Endodermal cell (in vitro differentiated cells): ENCODE results near the gene HLA-DPB1. TPM values are rescaled to one million over a fixed set of nuclear protein-coding genes. Genes with fewer than 3 reads are reported as not detected.

Experiments used
- DNase-seq: peaks from one replicate; pipeline ENCODE4 v3.0.0-alpha.2; 2017
- H3K27ac ChIP-seq: 2 replicates; pipeline ENCODE4 v1.5.1; 2013; ENCODE audit warnings: mild to moderate bottlenecking, low read depth, low read length, moderate library complexity
- H3K27me3 ChIP-seq: 2 replicates; pipeline ENCODE4 v1.6.1; 2013; ENCODE audit warnings: mild to moderate bottlenecking, low read length, moderate library complexity; ENCODE audit not compliant: insufficient read depth, control insufficient read depth, poor library complexity, severe bottlenecking
- H3K36me3 ChIP-seq: 2 replicates; pipeline ENCODE4 v1.7.0; 2013; ENCODE audit warnings: mild to moderate bottlenecking, low read length, moderate library complexity; ENCODE audit not compliant: control insufficient read depth, insufficient read depth
- H3K4me1 ChIP-seq: one replicate; pipeline ENCODE4 v1.7.0; 2013; ENCODE audit warnings: low read length; ENCODE audit not compliant: control insufficient read depth, insufficient read depth
- H3K4me3 ChIP-seq: 2 replicates; pipeline ENCODE4 v1.5.1; 2013; ENCODE audit warnings: mild to moderate bottlenecking, low read length, moderate library complexity
- H3K9ac ChIP-seq: 2 replicates; pipeline ENCODE4 v1.6.1; 2013; ENCODE audit warnings: mild to moderate bottlenecking, low read length, moderate library complexity; ENCODE audit not compliant: poor library complexity, severe bottlenecking; ENCODE audit errors: extremely low read depth
- H3K9me3 ChIP-seq: 2 replicates; pipeline ENCODE4 v1.6.1; 2013; ENCODE audit warnings: mild to moderate bottlenecking, low read length, moderate library complexity; ENCODE audit not compliant: control insufficient read depth
- H3K27ac Mint-ChIP-seq: 2 replicates; pipeline ENCODE4 v1.8.0; 2020; ENCODE audit warnings: mixed read lengths
- H3K27me3 Mint-ChIP-seq: 2 replicates; pipeline ENCODE4 v1.8.0; 2021; ENCODE audit warnings: mild to moderate bottlenecking, mixed read lengths; ENCODE audit not compliant: insufficient read depth
- H3K36me3 Mint-ChIP-seq: 2 replicates; pipeline ENCODE4 v1.8.0; 2020; ENCODE audit warnings: low read depth, mixed read lengths
- H3K4me1 Mint-ChIP-seq: 2 replicates; pipeline ENCODE4 v1.8.0; 2020; ENCODE audit warnings: mixed read lengths
- H3K4me3 Mint-ChIP-seq: 2 replicates; pipeline ENCODE4 v1.8.0; 2020; ENCODE audit warnings: mild to moderate bottlenecking, moderate library complexity, mixed read lengths
- H3K9me3 Mint-ChIP-seq: 2 replicates; pipeline ENCODE4 v1.8.0; 2020; ENCODE audit warnings: mild to moderate bottlenecking, mixed read lengths
- WGBS, 2 experiments: methylation state at CpG; one replicate each; pipeline versions ENCODE4 v1.1.5 to v1.1.7; 2013; ENCODE audit warnings: missing lambda C conversion rate in 2 of 2, mixed read lengths in 1 of 2; ENCODE audit not compliant: insufficient coverage in 1 of 2, insufficient read length in 1 of 2; 5-methylcytosine and 5-hydroxymethylcytosine counted together
- total RNA-seq, 2 donors: library from RNA; stranded (reverse); fragmentation: NEBNext Ultra II Directional in 1 of 2; extraction: Animal tissue kit (Norgen Biotek cat#: 25700) in 1 of 2; gene quantifications; 2 replicates in 1 of 2; 3 replicates in 1 of 2; pipeline ENCODE4 v1.2.1, GENCODE V29; 2021
- TF ChIP-seq, protein P1 (sequence below): fragments of 200-600 bp; sonication (generic); conservative IDR thresholded peaks from 2 replicates; pipeline ENCODE4 v1.5.0; 2021; ENCODE audit warnings: antibody characterized with exemption, mild to moderate bottlenecking

HLA-DPB1 gene
- total RNA-seq, 2 donors from 2014 or later: 13.5 to 20.6 TPM

DNA sequence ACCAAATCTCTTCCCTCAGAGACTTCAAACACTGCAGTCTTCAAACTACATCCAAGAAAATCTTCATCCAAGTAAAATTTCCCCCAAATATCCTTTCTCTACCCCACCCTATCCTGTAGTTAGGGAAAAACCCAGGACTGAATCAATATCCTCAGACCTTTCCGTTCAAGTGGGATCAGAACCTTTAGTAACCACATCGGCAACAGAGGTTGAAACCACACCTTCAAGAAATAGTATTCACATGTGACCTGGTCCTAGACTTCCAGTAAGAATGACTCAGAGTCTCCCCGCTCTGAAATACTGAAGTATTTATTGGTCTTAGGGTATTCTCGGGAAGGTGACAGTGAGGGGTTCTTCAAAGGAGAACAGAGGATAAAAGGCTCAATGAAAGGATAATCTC lies 11.1 kb upstream of the HLA-DPB1 start:
- Mint-ChIP-seq H3K4me3 (no peak overlapping the region), H3K36me3 (no peaks in the 10 kb centered on the region), H3K4me1 (no peaks in the 10 kb centered on the region), H3K27me3 (no peaks in the 10 kb centered on the region), H3K9me3 (peaks cover 17% of the 10 kb centered on the region), H3K27ac (no peak overlapping the region)
- 91 to 94% methylated on average over 3 to 4 of the region's 4 CpGs for WGBS, 2 experiments
- Histone ChIP-seq H3K36me3 (no peaks in the 10 kb centered on the region), H3K4me3 (no peak overlapping the region), H3K27me3 (no peaks in the 10 kb centered on the region), H3K9ac (no peak overlapping the region), H3K9me3 (no peaks in the 10 kb centered on the region), H3K4me1 (no peaks in the 10 kb centered on the region), H3K27ac (no peak overlapping the region)
- TF ChIP-seq, protein P1, sequence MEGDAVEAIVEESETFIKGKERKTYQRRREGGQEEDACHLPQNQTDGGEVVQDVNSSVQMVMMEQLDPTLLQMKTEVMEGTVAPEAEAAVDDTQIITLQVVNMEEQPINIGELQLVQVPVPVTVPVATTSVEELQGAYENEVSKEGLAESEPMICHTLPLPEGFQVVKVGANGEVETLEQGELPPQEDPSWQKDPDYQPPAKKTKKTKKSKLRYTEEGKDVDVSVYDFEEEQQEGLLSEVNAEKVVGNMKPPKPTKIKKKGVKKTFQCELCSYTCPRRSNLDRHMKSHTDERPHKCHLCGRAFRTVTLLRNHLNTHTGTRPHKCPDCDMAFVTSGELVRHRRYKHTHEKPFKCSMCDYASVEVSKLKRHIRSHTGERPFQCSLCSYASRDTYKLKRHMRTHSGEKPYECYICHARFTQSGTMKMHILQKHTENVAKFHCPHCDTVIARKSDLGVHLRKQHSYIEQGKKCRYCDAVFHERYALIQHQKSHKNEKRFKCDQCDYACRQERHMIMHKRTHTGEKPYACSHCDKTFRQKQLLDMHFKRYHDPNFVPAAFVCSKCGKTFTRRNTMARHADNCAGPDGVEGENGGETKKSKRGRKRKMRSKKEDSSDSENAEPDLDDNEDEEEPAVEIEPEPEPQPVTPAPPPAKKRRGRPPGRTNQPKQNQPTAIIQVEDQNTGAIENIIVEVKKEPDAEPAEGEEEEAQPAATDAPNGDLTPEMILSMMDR: no peak
- DNase-seq: no peak

DNA sequence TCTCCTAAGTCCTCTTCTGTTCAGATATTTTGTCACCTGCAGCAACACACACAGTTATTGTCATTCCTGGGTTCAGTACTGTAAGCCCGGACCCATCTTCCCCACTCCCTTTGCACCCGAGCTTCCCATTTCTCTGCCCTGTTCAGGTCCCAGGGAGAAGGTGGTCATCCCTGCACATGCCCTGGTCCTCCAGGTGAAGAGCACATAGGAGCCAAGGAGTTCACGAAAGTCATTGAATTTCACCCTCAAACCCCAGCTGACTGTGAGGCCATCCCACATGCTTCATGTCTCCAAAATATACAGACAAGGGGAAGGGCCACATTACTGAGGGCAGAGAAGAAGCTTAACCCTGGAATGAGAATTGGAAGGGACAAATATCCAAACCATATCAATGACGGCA lies 10.5 kb upstream of the HLA-DPB1 start:
- DNase-seq: no peak
- H3K27ac Mint-ChIP-seq: no peak overlapping the region
- H3K4me3 Mint-ChIP-seq: no peak overlapping the region
- H3K27me3 ChIP-seq: no peaks in the 10 kb centered on the region
- 88 to 96% methylated on average over 4 of the region's 4 CpGs for WGBS, 2 experiments
- no peak overlapping the region for H3K9ac ChIP-seq
- H3K27ac ChIP-seq: no peak overlapping the region
- H3K9me3 ChIP-seq: no peaks in the 10 kb centered on the region
- TF ChIP-seq, protein P1: no peak
- no peaks in the 10 kb centered on the region for H3K36me3 ChIP-seq
- no peaks in the 10 kb centered on the region for H3K4me1 ChIP-seq
- no peaks in the 10 kb centered on the region for H3K4me1 Mint-ChIP-seq
- no peaks in the 10 kb centered on the region for H3K36me3 Mint-ChIP-seq
- H3K4me3 ChIP-seq: no peak overlapping the region
- H3K9me3 Mint-ChIP-seq: peaks cover 17% of the 10 kb centered on the region
- no peaks in the 10 kb centered on the region for H3K27me3 Mint-ChIP-seq

- 94 to 100% methylated on average over 3 of the region's 3 CpGs for WGBS, 2 experiments
- Histone ChIP-seq H3K9me3 (no peaks in the 10 kb centered on the region), H3K27me3 (peaks cover 8% of the 10 kb centered on the region), H3K4me3 (no peak overlapping the region), H3K9ac (no peak overlapping the region), H3K4me1 (no peaks in the 10 kb centered on the region), H3K36me3 (no peaks in the 10 kb centered on the region), H3K27ac (no peak overlapping the region)
- Mint-ChIP-seq H3K4me3 (no peak overlapping the region), H3K27ac (no peak overlapping the region), H3K36me3 (no peaks in the 10 kb centered on the region), H3K27me3 (no peaks in the 10 kb centered on the region), H3K9me3 (peaks cover 8% of the 10 kb centered on the region), H3K4me1 (no peaks in the 10 kb centered on the region)
- DNase-seq: no peak
- TF ChIP-seq, protein P1: no peak
Observed at GRCh38 chr6:33066917-33067521, 8.8 kb upstream of the HLA-DPB1 start.
